GM21723 (cell line): ENCODE measurements around the gene MYL9.

Source experiments
- ATAC-seq: cut with Tn5 transposase; IDR thresholded peaks from one replicate; pipeline ENCODE4 v1.9.1; 2021; ENCODE audit warnings: mild to moderate bottlenecking, moderate library complexity; ENCODE audit not compliant: unreplicated experiment

MYL9 gene

DNA sequence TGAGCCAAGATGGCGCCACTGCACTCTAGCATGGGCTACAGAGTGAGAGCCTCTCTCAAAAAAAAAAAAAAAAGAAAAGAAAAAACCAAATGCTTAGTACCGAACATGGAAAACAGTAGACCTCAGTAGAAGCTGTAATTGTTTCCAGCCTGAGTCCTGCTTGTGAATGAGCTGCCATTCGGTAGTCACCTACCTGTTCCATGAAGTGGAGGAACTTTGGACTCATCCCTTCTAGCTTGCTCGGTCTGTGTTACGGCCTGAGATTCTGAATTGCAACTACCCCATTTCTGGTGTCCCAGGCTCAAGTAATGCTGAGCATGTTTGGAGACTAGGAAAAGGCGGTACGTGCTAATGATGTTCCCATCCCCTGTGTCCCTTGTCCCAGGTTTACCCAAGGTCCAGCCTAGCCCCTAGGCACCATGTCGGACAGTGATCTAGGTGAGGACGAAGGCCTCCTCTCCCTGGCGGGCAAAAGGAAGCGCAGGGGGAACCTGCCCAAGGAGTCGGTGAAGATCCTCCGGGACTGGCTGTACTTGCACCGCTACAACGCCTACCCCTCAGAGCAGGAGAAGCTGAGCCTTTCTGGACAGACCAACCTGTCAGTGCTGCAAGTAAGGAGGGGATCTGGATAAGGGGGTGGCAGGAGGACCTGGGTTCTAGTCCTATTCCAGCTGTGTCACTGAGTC is 37.2 kb downstream of the MYL9 start:
- ATAC-seq = no peak

DNA sequence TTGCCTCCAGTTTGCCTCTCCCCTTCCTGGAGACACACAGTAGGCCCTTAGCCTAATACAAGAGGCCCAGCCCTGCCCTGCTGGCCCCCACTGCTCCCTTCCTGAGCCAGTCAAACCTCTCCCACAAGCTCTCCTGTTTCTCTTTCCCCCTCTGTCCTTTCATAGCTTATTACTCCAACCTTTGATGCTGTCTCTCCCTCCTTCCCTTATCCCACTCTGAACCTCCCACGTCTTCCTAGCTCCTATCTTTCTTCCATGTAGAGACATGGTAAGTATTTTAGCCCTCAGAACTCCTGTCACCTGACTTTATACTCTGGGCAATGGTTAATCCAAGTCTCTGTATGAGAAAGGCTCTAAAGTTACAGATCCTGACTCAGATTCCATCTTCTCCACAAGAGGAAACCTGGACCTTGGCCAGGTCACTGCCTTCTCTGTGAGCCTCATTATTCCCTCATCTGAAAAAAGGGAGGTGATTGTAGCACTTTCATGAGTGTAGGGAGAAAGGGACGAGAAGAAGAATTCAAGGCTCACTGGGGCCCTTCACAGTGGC is 38.8 kb downstream of the MYL9 start:
- no peak for ATAC-seq

DNA sequence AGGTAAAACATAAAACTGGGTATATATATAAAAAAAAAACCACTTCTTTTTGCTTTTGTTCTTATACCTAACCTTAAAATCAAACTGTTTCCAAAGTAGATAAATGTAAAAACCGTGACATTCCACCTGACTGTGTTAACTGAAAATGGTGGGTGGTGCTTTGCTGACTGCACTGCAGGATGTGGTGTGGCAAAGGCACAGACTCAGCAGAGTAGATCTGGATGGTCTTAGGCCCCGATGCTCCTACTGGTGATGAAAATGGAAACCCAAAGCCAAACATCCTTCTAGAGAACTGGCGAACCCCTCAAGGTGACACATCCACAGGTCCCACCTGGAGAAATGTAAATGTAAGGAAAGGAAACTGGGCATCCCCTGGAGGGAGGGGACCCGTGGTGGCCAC is 41.0 kb downstream of the MYL9 start:
- no peak for ATAC-seq

- no peak for ATAC-seq
These were observed 41.5 kb downstream of the MYL9 start for GRCh38 chr20:36582821-36583220.

GRCh38 chr20:36584018-36584481 is 42.7 kb downstream of the MYL9 start:
- no peak for ATAC-seq

DNA sequence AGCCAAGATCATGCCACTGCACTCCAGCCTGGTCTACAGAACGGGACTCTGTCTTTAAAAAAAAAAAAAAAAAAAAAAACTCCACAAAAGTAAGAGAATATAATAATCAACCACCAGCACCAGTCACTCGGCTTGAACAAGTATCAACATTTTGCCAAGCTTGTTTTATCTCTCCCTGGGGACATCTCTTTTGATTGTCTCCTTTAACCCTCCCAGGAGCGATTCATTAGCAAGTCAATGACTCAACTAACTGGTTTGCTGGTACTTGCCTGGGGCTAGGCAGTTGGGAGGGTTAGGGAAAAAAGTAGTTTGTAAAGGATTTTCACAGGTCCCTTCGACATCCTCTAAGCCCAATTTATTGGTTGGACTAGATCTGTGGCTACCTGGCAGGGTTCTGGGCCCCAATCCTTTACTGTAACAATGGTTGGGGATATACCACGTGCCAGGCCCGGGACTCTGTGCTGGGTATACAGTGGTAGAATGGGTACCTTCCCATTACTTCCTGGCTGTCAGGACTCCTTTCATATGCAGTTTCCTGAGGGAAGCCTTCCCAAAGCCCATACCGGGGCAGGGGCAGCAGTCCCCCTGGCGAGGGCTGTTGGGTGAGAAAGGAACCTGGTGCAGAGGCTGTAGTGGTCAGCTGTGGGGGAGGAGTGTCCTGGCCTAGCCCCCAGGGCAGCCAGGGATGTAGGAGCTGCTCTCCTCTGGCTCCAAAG is 44.2 kb downstream of the MYL9 start:
- ATAC-seq = no peak

GRCh38 chr20:36587388-36588070 is 46.2 kb downstream of the MYL9 start:
- no peak for ATAC-seq

DNA sequence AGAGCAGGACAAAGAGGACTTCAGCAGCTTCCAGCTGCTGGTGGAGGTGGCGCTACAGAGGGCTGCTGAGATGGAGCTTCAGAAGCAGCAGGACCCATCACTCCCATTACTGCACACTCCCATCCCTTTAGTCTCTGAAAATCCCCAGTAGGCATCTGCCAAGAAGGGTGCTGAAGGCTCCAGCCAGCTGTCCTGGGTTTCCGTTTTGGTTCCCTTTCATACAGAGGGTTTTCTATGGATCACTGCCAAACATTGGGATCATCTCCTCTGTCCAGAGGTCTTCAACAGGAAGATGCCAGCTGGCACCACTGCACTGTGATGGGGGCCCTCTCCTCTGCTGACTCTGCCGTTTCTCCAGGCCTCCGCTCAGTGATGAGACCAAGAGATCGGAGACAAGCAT is 50.0 kb downstream of the MYL9 start:
- ATAC-seq = no peak

GRCh38 chr20:36591854-36592641 is 50.7 kb downstream of the MYL9 start:
- ATAC-seq = no peak

DNA sequence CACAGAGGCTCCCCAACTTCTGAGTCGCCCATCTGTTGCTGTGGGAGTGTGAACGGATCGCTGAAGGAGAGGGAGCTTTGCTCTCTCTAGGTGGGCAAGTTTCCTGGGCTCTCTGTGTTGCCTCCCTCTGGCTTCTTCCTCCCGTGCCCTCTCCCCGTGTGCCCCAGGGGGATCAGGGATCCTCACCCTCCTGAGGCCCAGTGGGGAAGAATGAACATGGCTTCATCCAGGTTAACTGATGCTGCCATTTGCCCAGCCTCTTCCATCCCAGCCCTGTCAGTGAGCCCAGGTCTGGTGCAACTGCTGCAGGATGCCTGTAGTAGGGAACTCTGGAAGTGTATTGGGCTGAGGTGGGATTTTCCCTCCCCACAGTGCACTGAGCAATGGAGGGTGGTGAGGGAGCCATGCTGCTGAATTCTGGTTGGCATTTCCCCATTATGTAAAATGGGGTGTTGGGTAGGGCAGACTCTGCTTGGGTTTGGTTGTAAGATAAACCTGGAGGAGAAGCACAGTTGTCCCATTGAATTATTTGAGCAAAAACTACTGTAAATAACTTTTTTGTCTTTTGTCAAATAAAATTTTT is 52.1 kb downstream of the MYL9 start:
- ATAC-seq = no peak

DNA sequence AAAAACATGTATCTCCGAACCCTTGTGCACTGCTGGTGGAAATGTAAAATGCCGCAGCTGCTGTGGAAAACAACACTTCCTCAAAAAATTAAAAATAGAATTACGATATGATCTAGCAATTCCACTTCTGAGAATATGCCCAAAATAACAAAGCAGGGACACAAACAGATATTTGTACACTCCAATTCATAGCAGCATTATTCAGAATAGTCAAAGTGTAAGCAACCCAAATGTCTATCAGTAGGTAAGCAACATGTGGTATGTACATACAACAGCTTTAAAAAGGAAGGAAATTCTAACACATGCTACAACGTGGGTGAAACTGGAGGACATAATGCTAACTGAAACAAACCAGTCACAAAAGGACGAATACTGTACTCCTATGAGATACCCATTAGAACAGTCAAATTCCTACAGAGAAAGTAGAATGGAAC is 58.6 kb downstream of the MYL9 start:
- ATAC-seq = no peak
